ENCODE data around the gene PLAAT2. TPM values are rescaled to one million over a fixed set of nuclear protein-coding genes. Genes with fewer than 3 reads are reported as not detected.
A peak's percentile ranks its signal among the peaks of the same experiment; 100 is the strongest.
"Not testable (repeated sequence)": the region's sequence is repeated elsewhere in the genome, so short reads cannot be mapped to it uniquely, and the experiment has no call there.

PLAAT2 gene
- total and polyA plus RNA-seq, 8 donors = 0.26 TPM; not detected in 7

GRCh38 chr11:63609971-63610580 lies 46.9 kb upstream of the PLAAT2 start:
- Histone ChIP-seq H3K27ac (peak overlapping the region in 1 of 4 donors; percentile 3), H3K4me1 (peaks cover 0 to 7% (median 5%) of the 10 kb centered on the region in 3 donors), H3K36me3 (no peaks in the 10 kb centered on the region), H3K9me3 (no peaks in the 10 kb centered on the region), H3K4me3 (no peak overlapping the region), H3K27me3 (no peaks in the 10 kb centered on the region)
- intact Hi-C loops (cut with DNase I) = no loop called here
- no peak for ATAC-seq
- no peak for FAIRE-seq
- no peak for DNase-seq
- TF ChIP-seq, protein P1, sequence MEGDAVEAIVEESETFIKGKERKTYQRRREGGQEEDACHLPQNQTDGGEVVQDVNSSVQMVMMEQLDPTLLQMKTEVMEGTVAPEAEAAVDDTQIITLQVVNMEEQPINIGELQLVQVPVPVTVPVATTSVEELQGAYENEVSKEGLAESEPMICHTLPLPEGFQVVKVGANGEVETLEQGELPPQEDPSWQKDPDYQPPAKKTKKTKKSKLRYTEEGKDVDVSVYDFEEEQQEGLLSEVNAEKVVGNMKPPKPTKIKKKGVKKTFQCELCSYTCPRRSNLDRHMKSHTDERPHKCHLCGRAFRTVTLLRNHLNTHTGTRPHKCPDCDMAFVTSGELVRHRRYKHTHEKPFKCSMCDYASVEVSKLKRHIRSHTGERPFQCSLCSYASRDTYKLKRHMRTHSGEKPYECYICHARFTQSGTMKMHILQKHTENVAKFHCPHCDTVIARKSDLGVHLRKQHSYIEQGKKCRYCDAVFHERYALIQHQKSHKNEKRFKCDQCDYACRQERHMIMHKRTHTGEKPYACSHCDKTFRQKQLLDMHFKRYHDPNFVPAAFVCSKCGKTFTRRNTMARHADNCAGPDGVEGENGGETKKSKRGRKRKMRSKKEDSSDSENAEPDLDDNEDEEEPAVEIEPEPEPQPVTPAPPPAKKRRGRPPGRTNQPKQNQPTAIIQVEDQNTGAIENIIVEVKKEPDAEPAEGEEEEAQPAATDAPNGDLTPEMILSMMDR (IDR thresholded peaks at IDR 0.05) = no peak
- WGBS, 2 donors = 88% methylated on average over 14 of the region's 14 CpGs

DNA sequence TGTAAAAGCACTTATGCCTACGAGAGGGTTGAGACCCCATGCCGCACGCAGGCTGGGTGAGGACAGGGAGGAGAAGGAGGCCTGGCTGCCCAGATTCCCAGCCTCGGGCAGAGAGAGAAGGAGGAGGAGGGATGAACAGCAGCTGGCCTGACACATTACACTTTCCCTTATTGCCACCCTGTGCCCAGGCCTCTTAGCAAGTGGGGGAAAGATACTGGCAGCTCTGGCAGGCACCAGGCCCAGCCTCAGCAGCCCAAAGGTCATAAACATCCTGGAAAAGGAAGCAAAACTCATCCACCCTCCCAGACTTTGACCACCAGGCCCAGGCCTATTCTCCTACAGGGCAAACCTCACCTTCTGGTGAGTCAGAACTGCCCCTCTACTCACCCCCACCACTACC lies 46.4 kb upstream of the PLAAT2 start:
- no peak for FAIRE-seq
- ATAC-seq = peak in 3 of 4 donors; percentile 8 to 25 (median 19)
- WGBS, 2 donors = 45 to 70% methylated on average over 3 to 4 of the region's 4 CpGs

GRCh38 chr11:63608353-63609345 lies 45.5 kb upstream of the PLAAT2 start:
- TF ChIP-seq, protein P1 (IDR thresholded peaks at IDR 0.05) = no peak
- no peaks in the 10 kb centered on the region for H3K36me3 ChIP-seq
- no peak for ATAC-seq

More for the DNA sequence above, 46.4 kb upstream of the PLAAT2 start:
- H3K27ac ChIP-seq = peak overlapping the region in 2 of 4 donors; percentile 3 to 4
- no peak overlapping the region for H3K4me3 ChIP-seq
- no peaks in the 10 kb centered on the region for H3K36me3 ChIP-seq
- H3K9me3 ChIP-seq = no peaks in the 10 kb centered on the region
- TF ChIP-seq, protein P1 (IDR thresholded peaks at IDR 0.05) = no peak
- peaks cover 0 to 7% (median 5%) of the 10 kb centered on the region in 3 donors for H3K4me1 ChIP-seq
- peak in 1 of 6 donors; percentile 22 for DNase-seq
- intact Hi-C loops (cut with DNase I) = no loop called here
- no peaks in the 10 kb centered on the region for H3K27me3 ChIP-seq

DNA sequence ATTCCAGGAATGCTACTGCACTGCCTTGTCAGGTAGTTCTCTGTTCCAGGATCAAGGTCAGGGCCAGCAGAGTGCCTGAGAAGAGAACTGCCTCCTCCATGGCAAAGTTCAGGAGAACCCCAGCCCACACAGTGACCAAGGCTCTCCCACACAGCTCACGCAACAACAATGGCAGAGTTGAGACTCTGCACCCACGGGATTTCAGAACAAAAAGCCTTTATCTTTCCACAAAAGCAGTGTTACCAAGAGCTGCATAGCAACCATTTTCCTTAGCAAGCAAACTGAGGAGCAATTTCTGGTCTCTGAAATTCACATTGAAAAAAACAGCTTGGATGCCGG lies 40.0 kb upstream of the PLAAT2 start:
- 28 to 32% methylated on average over 3 of the region's 3 CpGs for WGBS, 2 donors

More at GRCh38 chr11:63608353-63609345, 45.5 kb upstream of the PLAAT2 start:
- Histone ChIP-seq H3K4me3 (no peak overlapping the region), H3K9me3 (no peaks in the 10 kb centered on the region), H3K4me1 (peaks cover 0 to 7% (median 5%) of the 10 kb centered on the region in 3 donors), H3K27me3 (no peaks in the 10 kb centered on the region), H3K27ac (peak overlapping the region in 1 of 4 donors; percentile 4)
- no peak for DNase-seq
- WGBS, 2 donors = 64% methylated on average over 11 of the region's 11 CpGs
- no peak for FAIRE-seq
- intact Hi-C loops (cut with DNase I) = no loop called here

GRCh38 chr11:63602290-63603179 lies 39.4 kb upstream of the PLAAT2 start:
- H3K4me3 ChIP-seq; ATAC-seq; H3K4me1 ChIP-seq; FAIRE-seq; H3K9me3 ChIP-seq; intact Hi-C loops (cut with DNase I); DNase-seq; H3K36me3 ChIP-seq; H3K27me3 ChIP-seq: not testable (repeated sequence)
- H3K27ac ChIP-seq = peak overlapping the region in 1 of 4 donors; percentile 14
- 82 to 85% methylated on average over 11 of the region's 11 CpGs for WGBS, 2 donors

More for the DNA sequence above, 40.0 kb upstream of the PLAAT2 start:
- ATAC-seq = peak in 3 of 4 donors; percentile 66 to 89 (median 70)
- peaks cover 0 to 7% (median 0%) of the 10 kb centered on the region in 3 donors for H3K4me1 ChIP-seq
- TF ChIP-seq, protein P1 (IDR thresholded peaks at IDR 0.05) = no peak
- H3K27me3 ChIP-seq = no peaks in the 10 kb centered on the region
- no peak overlapping the region for H3K4me3 ChIP-seq
- no peak for FAIRE-seq
- intact Hi-C loops (cut with DNase I) = no loop called here
- peak overlapping the region in 1 of 4 donors; percentile 14 for H3K27ac ChIP-seq
- H3K9me3 ChIP-seq = no peaks in the 10 kb centered on the region
- H3K36me3 ChIP-seq = no peaks in the 10 kb centered on the region
- peak in 1 of 6 donors; percentile 10 for DNase-seq
